ENCODE results near the gene UBASH3A.

DNA sequence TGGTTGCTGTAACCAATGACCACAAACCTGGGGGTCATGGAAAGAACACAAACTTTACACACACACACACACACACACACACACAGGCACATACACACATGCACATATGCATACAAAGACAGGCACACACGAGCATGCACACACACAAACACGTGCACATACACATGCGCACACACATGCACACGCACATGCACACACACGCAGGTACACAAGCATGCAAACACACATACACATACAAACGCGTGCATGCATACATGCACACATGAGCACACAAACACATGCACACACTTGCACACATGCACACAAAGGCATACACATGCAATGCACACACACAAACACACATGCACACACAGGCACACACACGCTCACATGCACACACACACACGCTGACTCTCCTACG lies 44.0 kb downstream of the UBASH3A start:
- TF ChIP-seq, protein P1, sequence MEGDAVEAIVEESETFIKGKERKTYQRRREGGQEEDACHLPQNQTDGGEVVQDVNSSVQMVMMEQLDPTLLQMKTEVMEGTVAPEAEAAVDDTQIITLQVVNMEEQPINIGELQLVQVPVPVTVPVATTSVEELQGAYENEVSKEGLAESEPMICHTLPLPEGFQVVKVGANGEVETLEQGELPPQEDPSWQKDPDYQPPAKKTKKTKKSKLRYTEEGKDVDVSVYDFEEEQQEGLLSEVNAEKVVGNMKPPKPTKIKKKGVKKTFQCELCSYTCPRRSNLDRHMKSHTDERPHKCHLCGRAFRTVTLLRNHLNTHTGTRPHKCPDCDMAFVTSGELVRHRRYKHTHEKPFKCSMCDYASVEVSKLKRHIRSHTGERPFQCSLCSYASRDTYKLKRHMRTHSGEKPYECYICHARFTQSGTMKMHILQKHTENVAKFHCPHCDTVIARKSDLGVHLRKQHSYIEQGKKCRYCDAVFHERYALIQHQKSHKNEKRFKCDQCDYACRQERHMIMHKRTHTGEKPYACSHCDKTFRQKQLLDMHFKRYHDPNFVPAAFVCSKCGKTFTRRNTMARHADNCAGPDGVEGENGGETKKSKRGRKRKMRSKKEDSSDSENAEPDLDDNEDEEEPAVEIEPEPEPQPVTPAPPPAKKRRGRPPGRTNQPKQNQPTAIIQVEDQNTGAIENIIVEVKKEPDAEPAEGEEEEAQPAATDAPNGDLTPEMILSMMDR (IDR thresholded peaks at IDR 0.05) = no peak
- TF ChIP-seq POLR2A (IDR thresholded peaks at IDR 0.05) = no peak
